DOHH2 (cell line): Measurements from ENCODE around the gene KIF24.

Experiments
- H3F3A ChIP-seq: fragments of 200-600 bp; sonication (generic), shearing (Covaris generic); 2 replicates; pipeline ENCODE4 v1.6.0; 2016; ENCODE audit warnings: antibody characterized with exemption, mild to moderate bottlenecking; ENCODE audit not compliant: control insufficient read depth, insufficient read depth
- H3K27ac ChIP-seq: fragments of 200-600 bp; sonication (generic); 2 replicates; pipeline ENCODE4 v1.5.1; 2014; ENCODE audit warnings: low read depth, mild to moderate bottlenecking, low read length, moderate library complexity
- H3K27me3 ChIP-seq: fragments of 200-600 bp; sonication (generic); 2 replicates; pipeline ENCODE4 v1.6.1; 2014; ENCODE audit warnings: mild to moderate bottlenecking, low read length, mixed read lengths; ENCODE audit not compliant: control insufficient read depth
- H3K36me3 ChIP-seq: fragments of 200-600 bp; sonication (generic); 2 replicates; pipeline ENCODE4 v1.6.1; 2014; ENCODE audit warnings: mild to moderate bottlenecking, low read length, moderate library complexity, mixed read lengths; ENCODE audit not compliant: control insufficient read depth
- H3K4me1 ChIP-seq: fragments of 200-600 bp; sonication (generic); 2 replicates; pipeline ENCODE4 v1.6.1; 2014; ENCODE audit warnings: mild to moderate bottlenecking, low read length, mixed read lengths; ENCODE audit not compliant: control insufficient read depth
- H3K4me2 ChIP-seq: fragments of 200-600 bp; sonication (generic); 2 replicates; pipeline ENCODE4 v1.6.0; 2014; ENCODE audit warnings: mild to moderate bottlenecking, low read length, moderate library complexity
- H3K4me3 ChIP-seq: fragments of 200-600 bp; sonication (generic); 2 replicates; pipeline ENCODE4 v1.5.1; 2014; ENCODE audit warnings: mild to moderate bottlenecking, low read length, mixed read lengths
- H3K79me2 ChIP-seq: fragments of 200-600 bp; sonication (generic); 2 replicates; pipeline ENCODE4 v1.6.1; 2014; ENCODE audit warnings: mild to moderate bottlenecking, low read length, mixed read lengths; ENCODE audit not compliant: control insufficient read depth
- H3K9me2 ChIP-seq: fragments of 200-600 bp; sonication (generic); replicated peaks from 2 replicates; pipeline ENCODE4 v1.6.1; 2014; ENCODE audit warnings: mild to moderate bottlenecking, low read length, mixed read lengths; ENCODE audit not compliant: control insufficient read depth
- H3K9me3 ChIP-seq: fragments of 200-600 bp; sonication (generic); 2 replicates; pipeline ENCODE4 v1.6.1; 2014; ENCODE audit warnings: antibody characterized with exemption, low read length, mixed read lengths; ENCODE audit not compliant: control insufficient read depth, insufficient read depth
- H4K20me1 ChIP-seq: fragments of 200-600 bp; sonication (generic); 2 replicates; pipeline ENCODE4 v1.6.0; 2014; ENCODE audit warnings: low read depth, mild to moderate bottlenecking, antibody characterized with exemption, low read length, moderate library complexity; ENCODE audit not compliant: control insufficient read depth, insufficient read depth
- EZH2phosphoT487 ChIP-seq: fragments of 200-600 bp; sonication (generic); IDR thresholded peaks from 2 replicates; pipeline ENCODE4 v1.6.1; 2017; ENCODE audit warnings: borderline replicate concordance, mild to moderate bottlenecking, antibody characterized with exemption, low read length, moderate library complexity, mixed read lengths
- TF ChIP-seq, protein P1 (sequence below): fragments of 200-600 bp; sonication (generic); IDR thresholded peaks from one replicate; pipeline ENCODE4 v1.5.1; 2014; ENCODE audit warnings: antibody characterized with exemption, mild to moderate bottlenecking, low read depth, low read length; ENCODE audit not compliant: poor library complexity, severe bottlenecking

The KIF24 gene

DNA sequence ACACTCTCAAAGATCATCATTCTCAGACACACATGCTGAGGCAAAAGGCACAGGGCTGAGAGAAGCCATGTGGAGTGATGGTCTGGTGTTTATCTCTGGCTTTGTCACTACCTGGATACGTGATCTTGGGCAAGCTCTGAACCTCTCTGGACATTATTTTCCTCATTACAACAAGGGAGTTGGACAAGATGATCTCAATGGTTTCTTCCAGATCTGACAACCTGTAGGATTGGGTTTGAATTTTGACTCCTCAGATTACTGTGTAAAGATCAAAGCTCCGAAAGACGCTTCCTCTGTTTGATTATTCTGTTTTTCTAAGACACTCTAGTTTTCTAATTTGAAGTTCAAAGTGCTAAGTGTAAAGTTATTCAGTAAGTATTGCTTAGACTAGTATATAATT lies 20.3 kb upstream of the KIF24 start:
- Histone ChIP-seq H3K79me2 (no peaks in the 10 kb centered on the region), H3K4me1 (no peaks in the 10 kb centered on the region), H3K27me3 (no peaks in the 10 kb centered on the region), H3K36me3 (no peaks in the 10 kb centered on the region), H3K9me2 (no peaks in the 10 kb centered on the region), H3K27ac (no peak overlapping the region), H3K4me2 (no peak overlapping the region), H3K9me3 (no peaks in the 10 kb centered on the region), H3K4me3 (no peak overlapping the region), H3F3A (no peaks in the 10 kb centered on the region), H4K20me1 (no peaks in the 10 kb centered on the region)
- TF ChIP-seq, protein P1, sequence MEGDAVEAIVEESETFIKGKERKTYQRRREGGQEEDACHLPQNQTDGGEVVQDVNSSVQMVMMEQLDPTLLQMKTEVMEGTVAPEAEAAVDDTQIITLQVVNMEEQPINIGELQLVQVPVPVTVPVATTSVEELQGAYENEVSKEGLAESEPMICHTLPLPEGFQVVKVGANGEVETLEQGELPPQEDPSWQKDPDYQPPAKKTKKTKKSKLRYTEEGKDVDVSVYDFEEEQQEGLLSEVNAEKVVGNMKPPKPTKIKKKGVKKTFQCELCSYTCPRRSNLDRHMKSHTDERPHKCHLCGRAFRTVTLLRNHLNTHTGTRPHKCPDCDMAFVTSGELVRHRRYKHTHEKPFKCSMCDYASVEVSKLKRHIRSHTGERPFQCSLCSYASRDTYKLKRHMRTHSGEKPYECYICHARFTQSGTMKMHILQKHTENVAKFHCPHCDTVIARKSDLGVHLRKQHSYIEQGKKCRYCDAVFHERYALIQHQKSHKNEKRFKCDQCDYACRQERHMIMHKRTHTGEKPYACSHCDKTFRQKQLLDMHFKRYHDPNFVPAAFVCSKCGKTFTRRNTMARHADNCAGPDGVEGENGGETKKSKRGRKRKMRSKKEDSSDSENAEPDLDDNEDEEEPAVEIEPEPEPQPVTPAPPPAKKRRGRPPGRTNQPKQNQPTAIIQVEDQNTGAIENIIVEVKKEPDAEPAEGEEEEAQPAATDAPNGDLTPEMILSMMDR: no peak
- TF ChIP-seq EZH2phosphoT487: no peak

DNA sequence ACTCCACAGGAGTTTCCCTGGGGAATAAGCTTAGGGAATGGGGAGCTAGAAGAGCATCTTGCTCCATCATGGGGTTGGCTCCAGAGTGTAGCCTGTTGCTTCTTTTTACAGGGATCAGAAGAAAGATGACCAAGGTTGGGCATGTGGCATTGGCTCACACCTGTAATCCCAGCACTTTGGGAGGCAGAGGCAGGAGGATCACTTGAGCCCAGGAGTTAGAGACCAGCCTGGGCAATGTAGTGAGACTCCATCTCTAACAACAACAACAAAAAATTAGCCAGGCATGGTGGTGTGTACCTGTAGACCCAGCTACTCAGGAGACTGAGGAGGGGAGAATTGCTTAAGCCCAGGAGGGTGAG lies 18.7 kb upstream of the KIF24 start:
- no peak overlapping the region for H3K4me2 ChIP-seq
- TF ChIP-seq, protein P1: no peak
- no peak for TF ChIP-seq EZH2phosphoT487

GRCh38 chr9:34346873-34347799 lies 18.1 kb upstream of the KIF24 start:
- peaks cover 8% of the 10 kb centered on the region for H3K36me3 ChIP-seq
- no peaks in the 10 kb centered on the region for H3F3A ChIP-seq
- no peak overlapping the region for H3K4me2 ChIP-seq
- H3K4me1 ChIP-seq: no peaks in the 10 kb centered on the region
- H3K9me3 ChIP-seq: no peaks in the 10 kb centered on the region
- H4K20me1 ChIP-seq: no peaks in the 10 kb centered on the region
- H3K27me3 ChIP-seq: no peaks in the 10 kb centered on the region
- TF ChIP-seq, protein P1: no peak
- TF ChIP-seq EZH2phosphoT487: no peak
- no peak overlapping the region for H3K27ac ChIP-seq
- H3K79me2 ChIP-seq: no peaks in the 10 kb centered on the region
- H3K9me2 ChIP-seq: no peaks in the 10 kb centered on the region
- no peak overlapping the region for H3K4me3 ChIP-seq

More for the DNA sequence above, 18.7 kb upstream of the KIF24 start:
- Histone ChIP-seq H3K4me3 (no peak overlapping the region), H3K36me3 (0 out of 2 replicates have a peak, but pooled peaks cover 4% of the 10 kb centered on the region), H3K9me3 (no peaks in the 10 kb centered on the region), H3K27ac (no peak overlapping the region), H4K20me1 (no peaks in the 10 kb centered on the region), H3K79me2 (no peaks in the 10 kb centered on the region), H3K9me2 (no peaks in the 10 kb centered on the region), H3F3A (no peaks in the 10 kb centered on the region), H3K27me3 (no peaks in the 10 kb centered on the region), H3K4me1 (no peaks in the 10 kb centered on the region)
